HG03025 (cell line): ENCODE results near the gene CNOT10.
A peak's percentile ranks its signal among the peaks of the same experiment; 100 is the strongest.
"Not testable (repeated sequence)": the region's sequence is repeated elsewhere in the genome, so short reads cannot be mapped to it uniquely, and the experiment has no call there.

Source experiments
- ATAC-seq: cut with Tn5 transposase; IDR thresholded peaks from one replicate; pipeline ENCODE4 v1.9.1; 2021; ENCODE audit warnings: mild to moderate bottlenecking, moderate library complexity; ENCODE audit not compliant: unreplicated experiment, low FRiP score

CNOT10 gene

DNA sequence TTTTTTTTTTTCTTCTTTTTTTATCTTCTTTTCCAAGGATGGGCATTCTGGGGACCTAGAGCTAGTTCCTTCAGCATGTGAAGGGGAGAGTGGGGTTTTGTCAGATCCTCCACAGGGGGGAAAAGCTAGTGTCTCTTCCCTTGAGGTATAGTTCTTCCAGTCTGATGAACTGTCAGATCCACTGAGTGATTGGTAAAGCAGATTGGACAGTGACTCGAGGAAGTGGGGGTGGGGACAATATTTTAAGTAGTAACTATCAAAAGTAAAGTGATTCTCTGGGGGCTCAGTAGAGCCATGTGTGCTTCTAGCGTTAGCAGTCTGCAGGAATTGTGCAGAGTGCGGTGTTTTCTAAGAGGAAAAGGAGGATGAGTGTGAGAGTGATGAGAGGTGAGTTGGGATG lies 70.8 kb downstream of the CNOT10 start:
- no peak for ATAC-seq

DNA sequence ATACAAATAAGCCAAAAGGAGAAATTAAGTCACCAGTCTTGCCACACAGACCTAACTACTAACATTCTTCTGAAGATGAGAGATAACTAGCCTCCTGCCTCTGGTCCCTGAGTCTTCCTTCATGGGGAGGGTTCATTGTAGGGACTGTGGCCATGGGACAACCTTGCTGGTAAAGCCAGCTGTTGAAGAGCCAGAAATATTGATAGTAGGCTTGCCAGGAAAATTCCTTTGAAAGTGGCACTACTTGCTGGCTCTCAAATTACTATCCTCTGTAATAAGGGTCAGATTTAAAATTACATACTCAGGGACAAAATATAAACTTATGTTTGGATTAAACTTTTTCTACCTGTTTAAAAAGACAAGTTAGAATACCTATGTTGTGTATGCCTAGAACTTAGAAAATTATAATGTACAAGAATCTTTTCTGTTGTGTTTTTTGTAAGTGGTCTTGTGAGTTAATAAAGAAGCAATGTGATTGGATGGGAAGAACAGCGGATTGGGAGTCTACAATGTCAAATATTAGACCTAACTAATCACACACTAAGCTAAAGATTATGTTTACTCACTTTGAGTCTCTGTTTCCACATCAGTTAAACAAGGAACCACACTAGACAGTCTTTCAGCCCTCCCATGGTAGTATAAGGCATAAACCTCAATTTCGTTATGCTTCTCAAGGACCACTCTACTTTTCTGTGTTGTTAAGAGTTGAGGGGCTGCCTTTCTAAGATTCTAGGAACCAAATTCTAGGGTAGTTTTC lies 72.8 kb downstream of the CNOT10 start:
- ATAC-seq, result no peak

DNA sequence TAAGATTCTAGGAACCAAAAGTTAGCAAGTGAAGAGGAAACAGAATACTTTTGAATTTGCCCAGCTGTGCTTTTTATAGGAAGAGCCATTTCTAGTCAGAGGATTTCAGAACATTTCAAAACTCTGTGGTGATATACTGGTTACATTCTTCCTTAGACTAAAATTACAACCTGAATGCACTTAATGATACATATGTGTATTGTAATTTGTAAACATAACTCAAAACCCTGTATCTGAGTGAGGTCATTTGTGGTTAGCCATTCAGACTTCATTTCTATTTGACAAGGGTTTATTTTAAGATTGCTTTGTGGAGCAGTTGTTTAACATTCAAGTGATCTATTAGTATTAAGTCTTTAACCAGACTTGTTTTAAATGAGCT lies 73.4 kb downstream of the CNOT10 start:
- no peak for ATAC-seq

DNA sequence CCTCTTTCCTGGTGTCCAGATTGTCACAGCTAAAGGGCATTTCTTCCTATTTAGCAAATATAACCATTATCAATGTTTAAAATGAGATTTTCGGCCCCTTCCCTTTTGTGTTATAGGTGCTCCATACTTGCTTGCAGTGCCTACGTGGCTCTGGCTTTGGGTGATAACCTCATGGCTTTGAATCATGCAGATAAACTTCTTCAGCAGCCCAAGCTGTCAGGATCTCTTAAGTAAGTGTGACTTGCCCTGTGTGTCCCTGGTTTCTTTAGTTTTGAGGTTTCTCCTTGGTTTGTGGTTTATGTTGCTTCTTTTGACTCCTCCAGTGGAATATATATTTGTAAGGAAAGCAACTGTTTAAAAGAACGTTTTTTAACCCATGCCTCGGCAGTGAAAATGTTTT lies 74.4 kb downstream of the CNOT10 start:
- ATAC-seq, result no peak

DNA sequence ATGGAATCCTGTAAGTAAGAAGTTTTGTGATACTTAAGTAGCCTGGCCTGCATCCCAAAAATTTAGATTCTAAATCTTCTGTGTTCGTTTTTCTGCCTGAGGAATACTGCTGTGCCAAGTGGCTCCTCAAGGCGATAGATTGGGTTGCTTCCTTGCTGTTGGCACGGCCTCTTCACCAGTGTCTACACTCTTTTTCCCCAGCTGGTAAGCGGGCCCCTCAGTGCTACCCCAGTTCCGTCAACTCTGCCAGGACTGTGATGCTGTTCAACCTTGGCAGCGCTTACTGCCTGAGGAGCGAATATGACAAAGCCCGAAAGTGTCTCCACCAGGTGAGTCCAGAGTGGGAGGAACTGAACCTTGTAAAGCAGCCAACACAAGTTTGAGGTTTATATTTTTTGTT lies 79.5 kb downstream of the CNOT10 start:
- no peak for ATAC-seq

DNA sequence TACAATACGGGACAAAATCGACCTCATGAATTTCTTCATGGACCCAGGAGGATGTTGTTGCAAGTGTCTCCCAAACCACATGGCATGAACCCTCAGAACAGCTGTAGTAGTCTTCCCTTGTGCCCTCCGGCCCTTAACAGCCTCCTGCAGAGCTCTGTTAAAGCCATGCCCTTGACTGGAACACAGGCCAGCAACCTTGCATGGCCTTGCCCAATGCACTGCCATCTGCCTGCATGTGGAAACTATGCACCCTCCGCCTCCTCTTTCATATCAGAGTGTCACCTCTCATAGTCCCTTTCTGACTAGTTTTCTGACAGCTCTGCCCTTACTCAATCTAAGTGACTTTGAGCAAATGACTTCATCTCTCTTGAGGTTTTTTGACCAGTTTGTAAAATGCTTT lies 93.4 kb downstream of the CNOT10 start:
- no peak for ATAC-seq

DNA sequence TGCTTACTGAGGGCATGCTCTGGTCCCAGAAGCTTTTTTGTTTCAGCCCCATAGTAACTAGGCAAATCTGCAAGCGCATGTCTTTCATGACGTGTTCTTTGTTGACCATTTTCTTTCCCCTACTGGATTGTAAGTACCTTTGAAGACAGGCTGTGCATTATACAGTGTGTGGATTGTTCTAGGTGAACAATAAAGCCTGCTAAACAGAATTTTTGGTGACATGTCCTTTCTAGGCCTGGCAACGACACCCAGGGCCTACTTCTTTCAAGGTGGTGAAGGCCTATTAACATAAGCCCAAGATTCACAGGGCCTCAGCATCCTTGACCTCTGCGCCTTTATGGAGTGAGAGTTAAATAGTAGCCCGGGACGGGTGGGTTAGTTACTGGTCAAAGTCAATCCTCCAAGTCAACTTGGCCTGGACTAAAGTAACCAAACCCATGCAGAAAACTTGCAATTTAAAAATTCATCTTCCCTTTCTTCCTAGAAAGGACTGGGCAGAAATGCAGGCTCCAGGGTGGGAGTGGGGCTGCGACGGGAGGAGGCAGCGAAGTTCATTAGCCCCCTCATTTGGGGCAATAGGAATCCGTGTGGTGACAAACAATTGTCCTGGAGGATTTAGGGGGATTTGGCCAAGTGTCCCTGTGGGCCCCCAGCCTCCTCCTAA lies 95.2 kb downstream of the CNOT10 start:
- ATAC-seq, result no peak

DNA sequence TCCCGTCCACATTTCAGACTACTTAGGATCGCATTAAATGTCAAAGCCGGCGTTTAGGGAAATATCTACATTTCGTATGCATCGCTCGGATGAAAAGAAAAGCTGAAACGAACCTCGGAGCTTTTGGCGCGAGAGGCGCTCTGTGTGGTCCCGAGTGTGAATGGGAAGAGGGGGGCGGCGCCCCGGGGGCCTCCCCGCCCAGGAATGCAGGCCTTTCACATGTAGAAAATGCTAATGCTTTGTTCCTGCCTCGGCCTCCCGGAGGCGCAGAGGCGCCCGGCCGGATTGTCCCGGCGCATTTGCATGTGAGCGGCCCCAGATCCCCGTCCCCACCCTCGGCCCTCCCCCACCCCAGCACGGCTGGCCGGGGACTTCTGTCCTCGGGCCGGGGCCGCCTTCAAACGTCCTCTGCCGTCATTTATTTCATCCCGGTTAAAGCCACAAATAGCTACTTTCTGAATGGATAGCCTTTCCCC lies 95.8 kb downstream of the CNOT10 start:
- peak; percentile 29 for ATAC-seq

DNA sequence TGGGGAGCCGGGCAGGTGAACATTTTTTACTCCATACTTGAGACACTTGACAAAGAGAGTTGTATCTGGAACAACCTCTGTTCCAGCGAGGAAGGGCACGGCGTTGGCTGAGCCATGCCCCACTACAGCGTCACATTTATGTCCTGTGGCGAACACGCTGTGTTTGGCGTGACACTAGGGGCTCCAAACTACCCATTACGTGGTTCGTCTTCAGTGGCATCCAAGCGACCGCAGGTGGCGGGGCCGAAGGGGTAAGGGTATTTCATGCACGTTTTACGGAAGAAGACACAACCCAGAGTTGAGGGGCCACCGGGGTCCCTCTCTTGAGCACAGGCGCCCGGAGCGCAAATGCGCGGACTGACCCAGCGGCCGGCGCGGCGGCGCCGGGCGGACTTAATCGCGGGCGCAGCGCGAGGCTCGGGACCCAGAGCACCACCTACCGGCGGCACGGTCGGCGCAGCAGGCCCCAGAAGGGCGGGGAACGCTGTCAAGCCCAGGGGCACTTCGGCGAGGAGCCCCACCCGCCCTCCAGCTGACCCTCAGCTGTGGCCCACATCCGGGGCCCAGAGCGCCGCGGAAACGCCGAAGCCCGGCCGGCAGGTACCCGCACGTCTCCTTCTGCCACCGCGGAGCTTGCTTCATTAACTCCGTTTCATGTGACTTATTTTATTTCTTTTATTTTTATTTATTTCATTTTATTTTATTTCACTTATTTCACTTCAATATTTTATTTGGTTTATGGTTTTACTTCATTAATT lies 96.4 kb downstream of the CNOT10 start:
- ATAC-seq, result peak; percentile 94

DNA sequence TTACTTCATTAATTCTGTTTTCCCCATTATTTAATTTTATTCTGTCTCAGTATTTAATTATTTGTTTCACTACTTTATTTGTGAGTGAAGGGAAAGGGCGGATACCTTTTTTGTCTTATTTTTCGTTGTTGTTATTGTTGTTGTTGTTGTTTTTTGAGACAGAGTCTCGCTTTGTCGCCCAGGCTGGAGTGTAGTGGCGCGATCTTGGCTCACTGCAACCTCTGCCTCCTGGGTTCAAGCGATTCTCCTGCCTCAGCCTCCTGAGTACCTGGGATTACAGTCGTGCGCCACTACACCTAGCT lies 96.9 kb downstream of the CNOT10 start:
- not testable (repeated sequence) for ATAC-seq

DNA sequence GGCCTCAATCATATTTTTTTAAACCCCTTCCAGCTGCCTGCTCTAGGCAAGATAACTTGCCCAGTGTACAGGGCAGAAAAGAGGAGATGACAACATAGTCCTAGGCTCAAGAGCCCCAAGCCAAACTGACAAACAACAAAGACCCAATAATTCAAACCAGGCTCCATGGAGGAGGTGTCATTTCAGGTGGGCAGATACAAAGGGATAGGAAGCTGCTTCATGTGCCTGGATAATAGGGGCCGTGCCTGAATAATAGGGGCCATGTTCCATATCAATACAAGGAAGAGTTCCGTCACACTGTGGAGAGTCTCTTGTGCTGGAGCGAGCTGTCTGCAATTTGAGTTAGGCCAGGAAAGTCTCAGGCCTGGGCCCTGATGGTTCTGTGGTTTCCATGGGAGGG lies 97.4 kb downstream of the CNOT10 start:
- no peak for ATAC-seq

DNA sequence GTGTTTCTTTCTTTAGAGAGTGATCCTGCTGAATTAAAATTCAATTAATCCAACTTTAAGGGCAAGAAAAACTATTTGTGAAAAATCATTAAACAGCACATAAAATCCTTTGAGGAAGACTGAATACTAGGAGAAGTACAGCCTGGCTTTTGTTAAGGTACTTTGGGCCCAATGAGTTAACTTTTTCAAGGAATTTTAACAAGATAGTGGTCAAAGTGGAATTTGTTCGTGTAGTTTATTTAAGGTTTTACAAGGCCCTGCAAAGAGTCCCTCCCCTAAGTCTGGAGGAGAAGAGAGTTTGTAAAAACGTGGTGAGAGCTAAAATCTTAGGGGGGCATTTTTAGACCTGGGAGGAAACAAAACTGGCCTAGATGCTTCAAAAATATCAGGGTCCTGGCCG lies 106.8 kb downstream of the CNOT10 start:
- no peak for ATAC-seq

DNA sequence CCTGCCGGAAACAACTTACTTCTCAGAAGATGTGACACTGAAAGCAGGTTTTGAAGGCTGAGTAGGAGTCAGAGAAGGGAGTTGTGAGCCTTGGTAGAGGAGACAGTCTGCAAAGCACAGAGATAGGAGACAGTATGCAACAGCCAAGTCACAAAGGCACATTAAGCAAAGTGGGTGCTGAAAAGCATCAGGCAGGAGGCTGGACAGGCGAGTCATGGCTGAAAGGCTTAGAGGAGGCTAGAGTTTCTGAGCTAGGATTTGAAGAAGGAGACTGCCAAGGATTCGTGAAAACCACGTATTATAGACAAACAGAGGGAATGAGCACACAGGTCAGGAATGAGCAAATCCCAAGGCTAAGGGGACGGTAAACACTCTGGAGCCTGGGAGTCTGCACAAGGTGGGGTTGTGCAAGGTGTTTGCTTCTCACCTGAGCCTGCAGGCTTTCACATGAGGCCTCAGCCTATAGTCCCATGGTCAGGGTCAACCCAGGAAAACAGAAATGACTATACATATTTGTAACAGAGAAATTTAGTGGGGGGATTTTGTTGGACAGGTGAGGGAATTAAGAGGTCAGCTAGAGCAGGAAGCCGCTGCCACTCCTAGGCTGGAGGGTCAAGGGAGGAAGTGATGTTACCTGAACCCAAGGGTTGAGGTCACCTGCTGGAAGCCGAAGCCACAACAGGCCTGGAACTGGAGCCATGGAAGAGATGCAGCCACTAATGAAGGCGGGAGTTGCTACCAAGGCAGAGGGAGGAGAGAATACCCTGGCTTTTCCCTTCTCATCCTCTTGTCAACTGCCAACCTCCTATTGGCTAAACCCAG lies 109.7 kb downstream of the CNOT10 start:
- ATAC-seq, result no peak

DNA sequence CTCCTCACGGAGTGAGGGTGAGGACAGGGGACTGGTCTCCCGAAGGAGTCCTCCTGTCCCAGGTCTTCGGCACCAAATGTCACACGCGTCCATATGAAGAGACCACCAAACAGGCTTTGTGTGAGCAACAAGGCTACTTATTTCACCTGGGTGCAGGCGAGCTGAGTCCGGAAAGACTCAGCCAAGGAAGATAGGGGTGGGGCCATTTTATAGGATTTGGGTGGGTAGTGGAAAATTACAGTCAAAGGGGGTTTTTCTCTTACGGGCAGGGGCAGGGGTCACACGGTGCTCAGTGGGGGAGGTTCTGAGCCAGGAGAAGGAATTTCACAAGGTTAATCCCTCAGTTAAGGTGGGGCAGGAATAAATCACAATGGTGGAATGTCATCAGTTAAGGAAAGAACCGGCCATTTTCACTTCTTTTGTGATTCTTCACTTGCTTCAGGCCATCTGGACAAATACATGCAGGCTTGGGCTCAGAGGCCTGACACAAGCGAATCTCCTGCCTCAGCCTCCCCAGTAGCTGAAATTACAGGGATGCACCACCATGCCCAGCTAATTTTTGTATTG lies 111.5 kb downstream of the CNOT10 start:
- not testable (repeated sequence) for ATAC-seq

DNA sequence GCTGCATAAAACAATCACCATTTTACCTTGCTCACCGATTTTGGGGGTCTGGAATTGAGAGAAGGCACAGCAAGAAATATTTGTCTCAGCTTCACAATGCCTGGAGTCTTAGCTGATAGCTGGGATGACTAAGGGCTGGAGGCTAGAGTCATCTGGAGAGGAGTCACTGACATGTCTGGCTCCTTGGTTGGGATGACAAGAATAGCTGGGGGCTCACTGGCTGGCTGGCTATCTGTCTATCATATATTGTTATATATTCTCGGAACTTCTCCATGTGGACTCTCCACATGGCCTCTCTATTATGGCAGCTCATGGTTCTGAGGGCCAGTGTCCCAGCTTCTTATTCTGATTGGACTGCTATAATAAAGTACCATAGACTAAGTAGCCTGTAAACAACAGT lies 112.8 kb downstream of the CNOT10 start:
- ATAC-seq, result no peak

DNA sequence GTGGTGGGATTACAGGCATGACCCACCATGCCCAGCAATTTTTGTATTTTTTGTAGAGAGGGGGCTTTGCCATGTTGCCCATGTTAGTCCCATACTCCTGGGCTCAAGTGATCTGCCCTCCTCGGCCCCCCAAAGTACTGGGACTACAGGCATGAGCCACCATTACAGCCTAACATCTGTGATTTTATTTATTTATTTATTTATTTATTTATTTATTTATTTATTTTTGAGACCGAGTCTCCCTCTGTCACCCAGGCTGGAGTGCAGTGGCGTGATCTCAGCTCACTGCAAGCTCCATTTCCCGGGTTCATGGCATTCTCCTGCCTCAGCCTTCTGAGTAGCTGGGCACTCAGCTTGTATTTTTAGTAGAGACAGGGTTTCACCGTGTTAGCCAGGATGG lies 116.5 kb downstream of the CNOT10 start:
- not testable (repeated sequence) for ATAC-seq

DNA sequence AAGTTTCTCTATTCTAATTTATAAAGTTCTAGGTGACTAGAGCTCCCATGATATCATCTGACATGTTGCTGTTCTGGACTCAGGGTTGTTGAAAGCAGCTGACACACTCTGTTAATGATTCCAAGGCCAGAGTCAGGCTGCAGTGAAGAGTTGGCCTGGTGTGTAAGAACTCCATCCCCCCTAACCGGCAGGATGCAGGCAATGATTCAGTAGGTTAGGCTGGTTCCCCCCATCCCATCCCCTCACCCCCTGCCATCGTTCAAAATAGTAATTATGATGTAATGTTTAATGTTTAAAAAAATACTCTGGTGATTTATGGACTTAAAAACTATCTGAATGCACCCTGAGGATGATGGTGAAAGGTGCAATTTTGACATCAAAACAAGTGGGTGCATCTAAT lies 128.2 kb downstream of the CNOT10 start:
- ATAC-seq, result no peak

DNA sequence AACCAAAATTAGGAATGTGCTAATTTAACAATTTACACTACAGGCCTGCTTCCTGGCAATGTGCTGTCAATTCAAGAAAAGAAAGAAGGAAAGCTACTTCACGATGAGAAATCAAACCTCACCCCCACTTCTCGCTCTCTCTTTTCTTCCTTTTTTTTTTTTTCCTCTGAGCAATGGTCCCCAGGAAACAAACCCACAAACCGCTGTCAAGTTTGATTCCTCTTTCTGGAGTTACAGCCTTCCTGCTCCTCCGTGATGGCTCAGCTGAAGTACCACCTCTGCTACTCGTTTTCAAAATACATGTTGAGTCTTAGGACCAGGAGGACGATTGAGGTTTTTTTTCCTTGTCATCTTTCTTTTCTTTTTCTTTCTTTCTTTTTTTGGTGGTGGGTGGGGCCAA lies 129.4 kb downstream of the CNOT10 start:
- ATAC-seq, result no peak

DNA sequence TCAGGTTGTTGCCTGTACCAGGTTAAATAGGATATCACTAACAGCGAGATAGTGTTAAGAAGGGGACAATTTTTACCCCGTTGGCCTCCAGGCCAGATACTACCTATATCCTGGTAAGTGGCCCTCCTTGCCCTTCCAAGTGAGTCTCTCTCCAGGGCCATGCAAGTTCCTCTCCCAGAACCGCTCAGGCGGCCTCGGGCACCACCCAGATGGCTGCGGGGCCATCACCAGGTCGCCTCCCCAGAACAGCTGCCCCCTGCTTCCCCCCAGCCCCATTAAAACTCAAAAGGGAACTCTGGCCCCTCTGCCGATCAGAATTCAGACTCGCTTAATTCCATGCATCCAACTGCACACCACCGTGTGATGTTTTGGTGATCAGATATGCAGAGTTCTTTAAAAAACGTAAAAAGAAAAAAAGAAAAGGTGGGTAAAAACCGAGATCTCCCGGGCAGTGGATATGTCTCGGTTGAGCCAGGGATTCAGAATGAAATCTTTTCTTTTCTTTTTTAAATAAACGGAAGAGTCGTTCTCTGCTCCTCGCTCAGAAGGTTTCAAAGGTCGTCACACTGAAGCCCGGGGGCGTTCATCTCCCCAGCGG lies 131.0 kb downstream of the CNOT10 start:
- ATAC-seq, result no peak
